ENCODE data around the gene RERE.

GRCh38 chr1:8717148-8717547 is 100.3 kb downstream of the RERE start:
- TF ChIP-seq CTCF (IDR thresholded peaks at IDR 0.05) = no peak
- TF ChIP-seq POLR2A (IDR thresholded peaks at IDR 0.05) = no peak

Data from adrenal gland (tissue), 5 donors.